Measurements from ENCODE around the gene PCSK5. TPM values are rescaled to one million over a fixed set of nuclear protein-coding genes. Genes with fewer than 3 reads are reported as not detected.
A peak's percentile ranks its signal among the peaks of the same experiment; 100 is the strongest.
"Not testable (repeated sequence)": the region's sequence is repeated elsewhere in the genome, so short reads cannot be mapped to it uniquely, and the experiment has no call there.

The PCSK5 gene
- total RNA-seq, 2 experiments from 2014 or later: 0.76 TPM; not detected in 1

- no peak overlapping the region for H3K4me3 ChIP-seq (ENCODE audit: low read depth, low read length, poor library complexity, severe bottlenecking)
- H3K9me3 ChIP-seq (ENCODE audit: low read length): no peaks in the 10 kb centered on the region
- BruUV-seq (replicated peaks): no TSS peak
- no peaks in the 10 kb centered on the region for H3K79me2 ChIP-seq (ENCODE audit: insufficient read depth, low read depth, low read length)
- ChIA-PET CTCF (ENCODE audit: unreplicated experiment) (no interaction called here), POLR2A (interaction anchor here (0.6 kb wide), 1 partner anchor 440 kb away, joined by 4 read pairs; no protein-coding TSS in a partner anchor)
- H3K27ac ChIP-seq (ENCODE audit: low read depth, low read length, poor library complexity, severe bottlenecking): no peak overlapping the region
- H3K4me1 ChIP-seq (ENCODE audit: insufficient read depth, low read length, poor library complexity, severe bottlenecking): no peaks in the 10 kb centered on the region
- H3K9me2 ChIP-seq (ENCODE audit: insufficient read depth, low read length): no peaks in the 10 kb centered on the region
- H2AFZ ChIP-seq (ENCODE audit: low read length): no peak overlapping the region
- TF ChIP-seq CTCF (conservative IDR thresholded peaks at IDR 0.05; ENCODE audit: low read length) (no peak), EZH2phosphoT487 (IDR thresholded peaks at IDR 0.05; ENCODE audit: borderline replicate concordance, low read depth, low read length) (no peak)
- no peak for DNase-seq (ENCODE audit: low spot score)
- no peaks in the 10 kb centered on the region for H3K36me3 ChIP-seq (ENCODE audit: insufficient read depth, low read length)
- H3K4me2 ChIP-seq (ENCODE audit: low read length): no peak overlapping the region
- no peaks in the 10 kb centered on the region for H4K20me1 ChIP-seq (ENCODE audit: insufficient read depth, low read length)
- intact Hi-C loops (cut with micrococcal nuclease; ENCODE audit: unreplicated experiment): loop anchor here (5.0 kb wide), 1 partner anchor 597 kb away; no protein-coding TSS in a partner anchor
These were observed 26.2 kb upstream of the PCSK5 start for GRCh38 chr9:75864266-75864665.

- no peak overlapping the region for H3K4me2 ChIP-seq (ENCODE audit: low read length)
- no peaks in the 10 kb centered on the region for H4K20me1 ChIP-seq (ENCODE audit: insufficient read depth, low read length)
- CTCF ChIA-PET (ENCODE audit: unreplicated experiment): no interaction called here
- H3K79me2 ChIP-seq (ENCODE audit: insufficient read depth, low read depth, low read length): no peaks in the 10 kb centered on the region
- no peaks in the 10 kb centered on the region for H3K9me2 ChIP-seq (ENCODE audit: insufficient read depth, low read length)
- no TSS peak for BruUV-seq (replicated peaks)
- no peak overlapping the region for H3K27ac ChIP-seq (ENCODE audit: low read depth, low read length, poor library complexity, severe bottlenecking)
- DNase-seq (ENCODE audit: low spot score): peak; percentile 61
- H2AFZ ChIP-seq (ENCODE audit: low read length): no peak overlapping the region
- TF ChIP-seq EZH2phosphoT487 (IDR thresholded peaks at IDR 0.05; ENCODE audit: borderline replicate concordance, low read depth, low read length) (no peak), CTCF (conservative IDR thresholded peaks at IDR 0.05; ENCODE audit: low read length) (peak; percentile 92)
- H3K9me3 ChIP-seq (ENCODE audit: low read length): no peaks in the 10 kb centered on the region
- POLR2A ChIA-PET: interaction anchor here (0.7 kb wide), 2 partner anchors 8 to 605 kb away, joined by 3 read pairs; no protein-coding TSS in a partner anchor
- intact Hi-C loops (cut with micrococcal nuclease; ENCODE audit: unreplicated experiment): no loop called here
- no peaks in the 10 kb centered on the region for H3K4me1 ChIP-seq (ENCODE audit: insufficient read depth, low read length, poor library complexity, severe bottlenecking)
- H3K4me3 ChIP-seq (ENCODE audit: low read depth, low read length, poor library complexity, severe bottlenecking): no peak overlapping the region
- H3K36me3 ChIP-seq (ENCODE audit: insufficient read depth, low read length): no peaks in the 10 kb centered on the region
These were observed 24.1 kb upstream of the PCSK5 start for GRCh38 chr9:75866273-75866871.

- H3K4me3 ChIP-seq (ENCODE audit: low read depth, low read length, poor library complexity, severe bottlenecking); H3K79me2 ChIP-seq (ENCODE audit: insufficient read depth, low read depth, low read length); H4K20me1 ChIP-seq (ENCODE audit: insufficient read depth, low read length); H3K27ac ChIP-seq (ENCODE audit: low read depth, low read length, poor library complexity, severe bottlenecking); H3K9me2 ChIP-seq (ENCODE audit: insufficient read depth, low read length); H3K4me1 ChIP-seq (ENCODE audit: insufficient read depth, low read length, poor library complexity, severe bottlenecking); DNase-seq (ENCODE audit: low spot score); H3K4me2 ChIP-seq (ENCODE audit: low read length); BruUV-seq (replicated peaks); H3K36me3 ChIP-seq (ENCODE audit: insufficient read depth, low read length); H2AFZ ChIP-seq (ENCODE audit: low read length); H3K9me3 ChIP-seq (ENCODE audit: low read length); CTCF ChIA-PET (ENCODE audit: unreplicated experiment); intact Hi-C loops (cut with micrococcal nuclease; ENCODE audit: unreplicated experiment): not testable (repeated sequence)
- POLR2A ChIA-PET: interaction anchor here (0.6 to 0.7 kb wide), 2 partner anchors 90 to 1014 kb away, joined by 3 to 4 read pairs; no protein-coding TSS in a partner anchor
These were observed 21.9 kb upstream of the PCSK5 start for GRCh38 chr9:75868526-75868925.

Data from OCI-LY7 (cell line).